Measurements from ENCODE around the gene VSIG10L. TPM values are rescaled to one million over a fixed set of nuclear protein-coding genes. Genes with fewer than 3 reads are reported as not detected.

The VSIG10L gene
- total RNA-seq, 1 experiment from 2014 or later: 3.3 TPM

GRCh38 chr19:51321799-51322198 is 20.1 kb downstream of the VSIG10L start:
- no TSS peak for BruUV-seq (replicated peaks)
- ATAC-seq: no peak

GRCh38 chr19:51320280-51320657 is 21.7 kb downstream of the VSIG10L start:
- no TSS peak for BruUV-seq (replicated peaks)
- H3K27me3 ChIP-seq (ENCODE audit: control insufficient read depth, insufficient read depth, low read length): no peaks in the 10 kb centered on the region
- TF ChIP-seq SIN3A (IDR thresholded peaks at IDR 0.05; ENCODE audit: borderline replicate concordance, insufficient read depth, low read depth, low read length): no peak
- TF ChIP-seq, protein P1, sequence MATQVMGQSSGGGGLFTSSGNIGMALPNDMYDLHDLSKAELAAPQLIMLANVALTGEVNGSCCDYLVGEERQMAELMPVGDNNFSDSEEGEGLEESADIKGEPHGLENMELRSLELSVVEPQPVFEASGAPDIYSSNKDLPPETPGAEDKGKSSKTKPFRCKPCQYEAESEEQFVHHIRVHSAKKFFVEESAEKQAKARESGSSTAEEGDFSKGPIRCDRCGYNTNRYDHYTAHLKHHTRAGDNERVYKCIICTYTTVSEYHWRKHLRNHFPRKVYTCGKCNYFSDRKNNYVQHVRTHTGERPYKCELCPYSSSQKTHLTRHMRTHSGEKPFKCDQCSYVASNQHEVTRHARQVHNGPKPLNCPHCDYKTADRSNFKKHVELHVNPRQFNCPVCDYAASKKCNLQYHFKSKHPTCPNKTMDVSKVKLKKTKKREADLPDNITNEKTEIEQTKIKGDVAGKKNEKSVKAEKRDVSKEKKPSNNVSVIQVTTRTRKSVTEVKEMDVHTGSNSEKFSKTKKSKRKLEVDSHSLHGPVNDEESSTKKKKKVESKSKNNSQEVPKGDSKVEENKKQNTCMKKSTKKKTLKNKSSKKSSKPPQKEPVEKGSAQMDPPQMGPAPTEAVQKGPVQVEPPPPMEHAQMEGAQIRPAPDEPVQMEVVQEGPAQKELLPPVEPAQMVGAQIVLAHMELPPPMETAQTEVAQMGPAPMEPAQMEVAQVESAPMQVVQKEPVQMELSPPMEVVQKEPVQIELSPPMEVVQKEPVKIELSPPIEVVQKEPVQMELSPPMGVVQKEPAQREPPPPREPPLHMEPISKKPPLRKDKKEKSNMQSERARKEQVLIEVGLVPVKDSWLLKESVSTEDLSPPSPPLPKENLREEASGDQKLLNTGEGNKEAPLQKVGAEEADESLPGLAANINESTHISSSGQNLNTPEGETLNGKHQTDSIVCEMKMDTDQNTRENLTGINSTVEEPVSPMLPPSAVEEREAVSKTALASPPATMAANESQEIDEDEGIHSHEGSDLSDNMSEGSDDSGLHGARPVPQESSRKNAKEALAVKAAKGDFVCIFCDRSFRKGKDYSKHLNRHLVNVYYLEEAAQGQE (IDR thresholded peaks at IDR 0.05; ENCODE audit: insufficient read depth in 1 of 2, low read depth in 2 of 2, low read length in 1 of 2): no peak
- TF ChIP-seq, protein P2, sequence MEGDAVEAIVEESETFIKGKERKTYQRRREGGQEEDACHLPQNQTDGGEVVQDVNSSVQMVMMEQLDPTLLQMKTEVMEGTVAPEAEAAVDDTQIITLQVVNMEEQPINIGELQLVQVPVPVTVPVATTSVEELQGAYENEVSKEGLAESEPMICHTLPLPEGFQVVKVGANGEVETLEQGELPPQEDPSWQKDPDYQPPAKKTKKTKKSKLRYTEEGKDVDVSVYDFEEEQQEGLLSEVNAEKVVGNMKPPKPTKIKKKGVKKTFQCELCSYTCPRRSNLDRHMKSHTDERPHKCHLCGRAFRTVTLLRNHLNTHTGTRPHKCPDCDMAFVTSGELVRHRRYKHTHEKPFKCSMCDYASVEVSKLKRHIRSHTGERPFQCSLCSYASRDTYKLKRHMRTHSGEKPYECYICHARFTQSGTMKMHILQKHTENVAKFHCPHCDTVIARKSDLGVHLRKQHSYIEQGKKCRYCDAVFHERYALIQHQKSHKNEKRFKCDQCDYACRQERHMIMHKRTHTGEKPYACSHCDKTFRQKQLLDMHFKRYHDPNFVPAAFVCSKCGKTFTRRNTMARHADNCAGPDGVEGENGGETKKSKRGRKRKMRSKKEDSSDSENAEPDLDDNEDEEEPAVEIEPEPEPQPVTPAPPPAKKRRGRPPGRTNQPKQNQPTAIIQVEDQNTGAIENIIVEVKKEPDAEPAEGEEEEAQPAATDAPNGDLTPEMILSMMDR (IDR thresholded peaks at IDR 0.05): no peak
- TF ChIP-seq TCF7L2 (IDR thresholded peaks at IDR 0.05; ENCODE audit: low read depth, low read length): no peak
- no peak for TF ChIP-seq POLR2AphosphoS5 (IDR thresholded peaks at IDR 0.05; ENCODE audit: low read depth, low read length)
- ChIA-PET POLR2A (no interaction called here), CTCF (no interaction called here)
- H3K9me3 ChIP-seq (ENCODE audit: control insufficient read depth, insufficient read depth, low read depth, low read length): no peaks in the 10 kb centered on the region
- ATAC-seq (no peak), DNase-seq (ENCODE audit: low read depth, low spot score) (no peak)
- H3K4me1 ChIP-seq (ENCODE audit: control insufficient read depth, insufficient read depth, low read length): no peaks in the 10 kb centered on the region
- H3K36me3 ChIP-seq (ENCODE audit: control insufficient read depth, insufficient read depth, low read length): no peaks in the 10 kb centered on the region
- intact Hi-C loops (cut with micrococcal nuclease; ENCODE audit: unreplicated experiment): no loop called here
- no peak overlapping the region for H3K4me3 ChIP-seq (ENCODE audit: low read depth in 2 of 2, low read length in 2 of 2)
- in situ Hi-C loops (cut with HindIII; ENCODE audit: low pct_unique_long_range_greater_than_20kb, low sequenced_read_pairs): no loop called here
- no peak overlapping the region for H3K27ac ChIP-seq (ENCODE audit: low read length)

More at GRCh38 chr19:51321799-51322198, 20.1 kb downstream of the VSIG10L start:
- in situ Hi-C loops (cut with HindIII; ENCODE audit: low pct_unique_long_range_greater_than_20kb, low sequenced_read_pairs): no loop called here
- CTCF ChIA-PET: interaction anchor here (0.8 kb wide), 1 partner anchor 322 kb away, joined by 3 read pairs; no protein-coding TSS in a partner anchor
- no peaks in the 10 kb centered on the region for H3K9me3 ChIP-seq (ENCODE audit: control insufficient read depth, insufficient read depth, low read depth, low read length)
- intact Hi-C loops (cut with micrococcal nuclease; ENCODE audit: unreplicated experiment): no loop called here
- no peak for DNase-seq (ENCODE audit: low read depth, low spot score)
- POLR2A ChIA-PET: no interaction called here
- TF ChIP-seq POLR2AphosphoS5 (IDR thresholded peaks at IDR 0.05; ENCODE audit: low read depth, low read length): no peak
- TF ChIP-seq, protein P1 (IDR thresholded peaks at IDR 0.05; ENCODE audit: insufficient read depth in 1 of 2, low read depth in 2 of 2, low read length in 1 of 2): no peak
- TF ChIP-seq, protein P2 (IDR thresholded peaks at IDR 0.05): no peak
- no peak for TF ChIP-seq SIN3A (IDR thresholded peaks at IDR 0.05; ENCODE audit: borderline replicate concordance, insufficient read depth, low read depth, low read length)
- no peak for TF ChIP-seq TCF7L2 (IDR thresholded peaks at IDR 0.05; ENCODE audit: low read depth, low read length)
- no peak overlapping the region for H3K4me3 ChIP-seq (ENCODE audit: low read depth in 2 of 2, low read length in 2 of 2)
- no peaks in the 10 kb centered on the region for H3K36me3 ChIP-seq (ENCODE audit: control insufficient read depth, insufficient read depth, low read length)
- no peaks in the 10 kb centered on the region for H3K4me1 ChIP-seq (ENCODE audit: control insufficient read depth, insufficient read depth, low read length)
- H3K27me3 ChIP-seq (ENCODE audit: control insufficient read depth, insufficient read depth, low read length): no peaks in the 10 kb centered on the region
- no peak overlapping the region for H3K27ac ChIP-seq (ENCODE audit: low read length)

Data from Panc1 (cell line).